Omental fat pad (tissue), 4 donors: Measurements from ENCODE around the gene NEU3. TPM values are rescaled to one million over a fixed set of nuclear protein-coding genes. Genes with fewer than 3 reads are reported as not detected.

ENCODE experiments used
- ATAC-seq: fragments of 150-250 bp; one replicate; pipeline ENCODE4 v1.9.1; 2016; ENCODE audit warnings: mild to moderate bottlenecking, moderate library complexity; ENCODE audit not compliant: low FRiP score
- DNase-seq: peaks from one replicate; pipeline ENCODE4 v3.0.0-alpha.2; 2019; ENCODE audit warnings: low spot score
- CTCF ChIP-seq, 3 donors: fragments of 450-650 bp; IDR thresholded peaks; one replicate each; pipeline ENCODE4 v1.5.1; 2016 to 2017; ENCODE audit warnings: antibody characterized with exemption in 3 of 3, mild to moderate bottlenecking in 3 of 3, moderate library complexity in 2 of 3
- small RNA-seq: library from RNA; depleted of rRNA; stranded (forward); fragments of <200 nt; gene quantifications from one replicate; pipeline ENCODE3, GENCODE V24; 2016
- total RNA-seq, 4 donors: library from RNA; depleted of rRNA; stranded (reverse); fragments of >200 nt; gene quantifications; one replicate each; pipeline ENCODE4 v1.1.0, GENCODE V29; 2016

Gene NEU3
- total RNA-seq, 4 donors from 2014 or later: 4.6 to 9.6 (median 6.2) TPM

GRCh38 chr11:75066061-75066460 is 77.3 kb downstream of the NEU3 start:
- TF ChIP-seq CTCF (IDR thresholded peaks at IDR 0.05): no peak
- ATAC-seq: no peak
- no peak for DNase-seq

Small RNA genes lying within 50 kb of the gene (small RNA-seq; reads per million reads assigned to genes)
- gene RNU6-216P: not detected

Other genes with a start within 250 kb of the NEU3 start
- 10 to 100 TPM; 15.2 to 27.3 (median 20.4) TPM for gene RNF169, start 240.1 kb upstream of the NEU3 start, total RNA-seq
- 10 to 100 TPM in 3 of 4 donors, 1 to 10 TPM in 1; 7.4 to 18.6 (median 14.5) TPM for gene XRRA1, start 39.8 kb upstream of the NEU3 start, total RNA-seq
- gene SPCS2, start 39.7 kb upstream of the NEU3 start, total RNA-seq: 100 to 1,000 TPM in 1 of 4 donors, 10 to 100 TPM in 3; 33.3 to 104 (median 47.0) TPM
- not detected for gene OR2AT4, start 107.9 kb downstream of the NEU3 start, total RNA-seq
- 100 to 1,000 TPM in 2 of 4 donors, 10 to 100 TPM in 2; 51.5 to 151 (median 106) TPM for gene SLCO2B1, start 162.2 kb downstream of the NEU3 start, total RNA-seq